ENCODE data around the gene TARS3.
"Not testable (repeated sequence)": the region's sequence is repeated elsewhere in the genome, so short reads cannot be mapped to it uniquely, and the experiment has no call there.

Gene TARS3

GRCh38 chr15:101652786-101653430, 71.4 kb downstream of the TARS3 start:
- DNase-seq, result peak; percentile 36

DNA sequence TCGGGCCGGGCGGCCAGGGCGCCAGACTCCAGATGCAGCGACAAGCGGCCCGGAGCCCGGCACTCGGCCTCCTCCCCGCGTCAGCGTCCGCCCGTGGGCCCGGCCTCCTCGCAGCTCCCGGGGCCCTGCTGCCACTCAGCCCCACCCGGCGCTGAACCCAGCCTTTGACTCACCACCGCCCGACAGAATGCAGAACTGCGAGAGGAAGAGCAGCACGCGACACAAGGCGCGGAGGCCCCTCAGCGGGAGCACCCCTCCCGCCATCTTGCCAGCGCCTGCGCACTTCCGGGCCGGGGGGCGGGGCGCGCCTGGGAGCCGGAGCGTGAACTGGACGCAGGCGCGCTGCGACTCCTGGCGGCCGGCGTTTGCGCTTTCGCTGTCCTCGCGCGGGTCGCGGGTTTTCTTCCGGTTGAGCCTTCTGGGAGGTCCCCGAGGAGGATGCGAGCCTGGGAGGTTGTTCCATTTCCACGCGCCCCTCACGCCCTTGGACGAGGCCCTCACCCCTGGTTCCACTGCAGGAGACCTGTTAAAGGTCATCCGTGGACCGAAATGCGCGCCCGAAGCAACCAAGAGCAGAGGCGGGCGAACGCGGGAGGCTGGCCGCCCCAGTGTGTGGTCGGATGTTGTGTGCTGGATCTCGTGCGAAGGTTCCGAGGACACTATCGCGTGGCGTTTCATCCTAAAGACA, 72.0 kb downstream of the TARS3 start, which contains the start of gene TM2D3:
Gene TM2D3 (minus strand): TSS at position 284 of the 688 bp plus-strand sequence. CDS start 20 bp downstream, at position 264.
- peak; percentile 92 for DNase-seq

GRCh38 chr15:101651554-101652097, 72.6 kb downstream of the TARS3 start:
- DNase-seq, result no peak

- DNase-seq, result no peak
Measured at GRCh38 chr15:101650145-101650544, 74.1 kb downstream of the TARS3 start.

- no peak for DNase-seq
Measured at GRCh38 chr15:101648356-101648755, 75.9 kb downstream of the TARS3 start.

GRCh38 chr15:101647251-101647650, 77.0 kb downstream of the TARS3 start:
- DNase-seq, result no peak

- DNase-seq, result peak; percentile 31
Measured at GRCh38 chr15:101646672-101647071, 77.6 kb downstream of the TARS3 start.

DNA sequence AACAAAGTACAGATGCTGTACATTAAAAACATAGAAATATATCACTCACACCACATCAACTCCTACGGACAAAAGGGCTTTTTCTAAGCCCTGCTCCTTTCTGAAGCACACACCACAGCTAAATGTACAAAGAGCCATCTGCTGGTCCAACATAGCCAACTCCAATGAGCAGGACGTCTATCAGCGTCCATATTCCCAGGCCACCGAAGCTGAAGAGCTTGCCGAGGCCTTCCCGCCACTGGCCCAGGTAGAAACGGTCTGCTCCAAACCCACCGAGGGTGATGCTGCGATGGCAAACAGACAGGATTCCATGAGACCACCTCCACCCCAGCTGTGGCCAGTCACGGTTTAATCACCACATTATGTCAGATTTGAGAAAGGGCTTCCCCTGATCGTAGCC, 81.9 kb downstream of the TARS3 start:
- DNase-seq, result no peak

- no peak for DNase-seq
Measured at GRCh38 chr15:101641894-101642293, 82.4 kb downstream of the TARS3 start.

GRCh38 chr15:101641129-101641764, 83.0 kb downstream of the TARS3 start:
- DNase-seq, result peak; percentile 59

DNA sequence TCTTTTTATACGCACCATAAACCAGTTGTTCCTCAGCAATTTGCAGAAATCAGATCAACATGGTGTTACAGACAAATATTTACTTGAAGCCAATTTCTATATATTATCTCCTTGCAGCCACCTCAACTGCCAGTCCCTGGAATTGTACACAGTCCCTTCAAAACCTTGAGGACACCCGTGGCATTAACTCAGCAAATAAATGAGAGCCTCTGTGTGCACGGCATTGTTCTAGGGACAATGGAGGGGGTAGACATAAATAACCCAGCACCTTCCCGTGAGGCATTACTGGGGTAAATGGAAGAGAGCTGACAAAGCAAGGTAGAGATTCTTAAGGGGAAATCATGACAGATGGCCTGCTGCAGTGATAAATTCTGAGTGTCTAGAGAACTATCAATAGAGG, 84.6 kb downstream of the TARS3 start:
- DNase-seq, result no peak

- DNase-seq, result no peak
Measured at GRCh38 chr15:101637919-101638318, 86.4 kb downstream of the TARS3 start.

GRCh38 chr15:101637516-101637915, 86.8 kb downstream of the TARS3 start:
- no peak for DNase-seq

- no peak for DNase-seq
Measured at GRCh38 chr15:101637038-101637437, 87.2 kb downstream of the TARS3 start.

DNA sequence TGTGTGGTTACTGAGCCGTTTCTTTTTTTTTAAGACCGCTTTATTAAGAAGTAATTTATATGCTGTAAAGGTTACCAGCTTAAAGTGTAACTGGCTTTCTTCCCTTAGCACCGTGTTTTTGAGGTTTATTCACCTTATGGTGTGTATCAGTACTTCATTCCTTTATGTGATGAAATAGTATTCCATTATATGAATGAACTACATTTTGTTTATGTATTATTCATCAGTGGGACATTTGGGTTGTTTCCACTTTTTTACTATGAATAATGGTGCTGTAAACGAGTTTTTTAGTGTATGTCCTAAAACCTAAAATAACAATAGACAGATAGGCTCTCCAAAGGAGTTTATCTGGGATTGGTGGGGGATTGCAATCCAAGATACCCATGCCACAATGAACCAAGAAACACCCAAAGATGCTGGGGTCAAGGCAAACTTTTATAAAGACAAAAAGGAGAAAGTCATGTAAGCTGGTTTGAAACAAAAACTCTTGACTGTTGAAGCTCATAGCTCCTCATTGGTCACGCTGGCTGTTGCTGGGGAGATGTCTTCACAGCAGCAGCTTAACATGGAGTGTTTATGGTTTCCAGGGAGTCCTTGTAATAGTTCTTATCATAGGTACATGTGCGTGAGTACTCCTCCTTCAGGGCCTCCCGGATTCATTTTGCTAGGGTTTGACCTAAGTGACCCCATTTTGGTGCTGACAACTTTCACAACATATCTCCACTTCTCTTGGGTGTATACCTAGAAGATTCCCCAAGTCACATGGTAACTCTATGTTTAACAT, 88.1 kb downstream of the TARS3 start:
- no peak for DNase-seq

DNA sequence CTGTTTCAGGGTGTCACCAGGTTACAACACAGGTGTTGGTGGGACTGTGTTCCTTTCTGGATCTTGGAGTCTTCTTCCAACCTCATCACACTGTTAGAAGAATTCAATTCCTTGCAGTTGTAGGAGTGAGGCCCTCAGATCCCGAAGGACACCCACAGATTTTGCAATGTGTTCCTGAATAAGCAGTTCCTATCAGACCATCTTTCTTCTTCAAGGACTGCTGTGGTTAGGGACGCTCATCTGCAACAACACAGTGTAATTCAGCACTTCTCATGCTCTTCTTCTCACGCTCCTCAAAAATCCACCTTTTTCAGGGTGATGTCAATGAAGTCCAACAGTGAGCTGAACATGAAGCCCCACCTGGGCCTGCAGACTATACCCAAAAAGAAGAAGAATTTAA, 90.9 kb downstream of the TARS3 start:
- DNase-seq, result no peak

- DNase-seq, result not testable (repeated sequence)
Measured at GRCh38 chr15:101626729-101627128, 97.5 kb downstream of the TARS3 start.

GRCh38 chr15:101625980-101626379, 98.3 kb downstream of the TARS3 start:
- no peak for DNase-seq

DNA sequence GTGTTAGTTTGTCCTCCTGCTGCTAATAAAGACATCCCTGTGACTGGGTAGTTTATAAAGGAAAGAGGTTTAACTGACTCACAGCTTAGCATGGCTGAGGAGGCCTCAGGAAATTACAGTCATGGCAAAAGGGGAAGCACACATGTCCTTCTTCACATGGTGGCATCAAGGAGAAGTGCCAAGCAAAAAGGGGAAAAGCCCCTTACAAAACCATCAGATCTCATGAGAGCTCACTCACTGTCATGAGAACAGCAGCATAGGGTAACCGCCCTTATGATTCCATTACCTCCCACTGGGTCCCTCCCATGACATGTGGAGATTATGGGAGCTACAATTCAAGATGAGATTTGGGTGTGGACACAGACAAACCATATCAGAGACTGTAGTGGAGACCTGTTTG, 99.1 kb downstream of the TARS3 start:
- no peak for DNase-seq

GRCh38 chr15:101623367-101624304, 100.6 kb downstream of the TARS3 start:
- no peak for DNase-seq

DNA sequence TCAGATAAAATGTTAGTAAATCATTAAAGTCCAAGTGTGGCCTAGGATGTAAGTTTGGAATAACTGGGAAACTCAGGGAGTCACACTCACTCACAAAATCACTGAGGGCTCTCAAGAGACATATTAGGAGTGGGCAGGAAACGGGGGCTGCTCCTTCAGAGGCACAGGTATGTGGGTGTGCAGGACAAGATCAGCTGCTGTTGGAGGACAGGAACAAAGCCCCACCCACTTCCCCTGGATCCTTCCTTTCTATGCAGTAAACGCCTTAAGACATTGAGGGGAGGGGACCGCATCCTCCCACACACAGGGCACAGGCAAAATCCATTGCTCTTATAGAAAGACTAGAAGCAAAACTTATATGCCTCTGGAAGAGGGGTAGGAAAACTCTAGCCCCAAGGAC, 102.3 kb downstream of the TARS3 start:
- no peak for DNase-seq

DNA sequence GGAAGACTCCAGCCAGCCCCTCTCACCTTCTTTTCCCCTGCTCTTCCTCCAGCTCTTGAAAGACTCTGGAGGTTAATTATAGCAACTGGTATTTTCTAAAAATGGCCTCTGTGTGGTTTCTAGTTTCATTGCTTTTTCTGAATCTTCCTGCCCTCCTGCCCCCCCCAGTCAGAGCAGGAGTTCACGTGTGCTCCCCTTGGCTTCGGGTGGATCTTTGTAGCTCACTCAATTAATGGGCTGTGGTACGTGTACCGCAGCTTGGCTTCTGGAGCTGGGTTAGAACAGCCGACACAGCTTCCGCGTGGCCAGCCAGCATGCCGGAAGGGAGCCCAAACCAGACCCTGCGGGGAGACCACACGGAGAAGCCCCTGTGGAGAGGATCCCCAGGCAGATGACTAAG, 103.6 kb downstream of the TARS3 start:
- DNase-seq, result no peak
